Astrocyte of the cerebellum (primary cell): Measurements from ENCODE around the gene TRPM5.

Experiments used
- DNase-seq: peaks from one replicate; pipeline ENCODE4 v3.0.0-alpha.2; 2011; ENCODE audit warnings: low read depth
- H3K4me3 ChIP-seq: 2 replicates; pipeline ENCODE4 v1.5.1; 2011; ENCODE audit warnings: mild to moderate bottlenecking, low read depth, low read length, moderate library complexity
- in situ Hi-C: cut with HindIII; loops from 2 replicates; pipeline ENCODE4 v1.10.0; 2017; ENCODE audit warnings: low sequenced_read_pairs
- TF ChIP-seq, protein P1 (sequence below): IDR thresholded peaks from 2 replicates; pipeline ENCODE4 v1.5.1; 2012; ENCODE audit warnings: low read length, low read depth, moderate library complexity, mild to moderate bottlenecking; ENCODE audit errors: missing control alignments

The TRPM5 gene

DNA sequence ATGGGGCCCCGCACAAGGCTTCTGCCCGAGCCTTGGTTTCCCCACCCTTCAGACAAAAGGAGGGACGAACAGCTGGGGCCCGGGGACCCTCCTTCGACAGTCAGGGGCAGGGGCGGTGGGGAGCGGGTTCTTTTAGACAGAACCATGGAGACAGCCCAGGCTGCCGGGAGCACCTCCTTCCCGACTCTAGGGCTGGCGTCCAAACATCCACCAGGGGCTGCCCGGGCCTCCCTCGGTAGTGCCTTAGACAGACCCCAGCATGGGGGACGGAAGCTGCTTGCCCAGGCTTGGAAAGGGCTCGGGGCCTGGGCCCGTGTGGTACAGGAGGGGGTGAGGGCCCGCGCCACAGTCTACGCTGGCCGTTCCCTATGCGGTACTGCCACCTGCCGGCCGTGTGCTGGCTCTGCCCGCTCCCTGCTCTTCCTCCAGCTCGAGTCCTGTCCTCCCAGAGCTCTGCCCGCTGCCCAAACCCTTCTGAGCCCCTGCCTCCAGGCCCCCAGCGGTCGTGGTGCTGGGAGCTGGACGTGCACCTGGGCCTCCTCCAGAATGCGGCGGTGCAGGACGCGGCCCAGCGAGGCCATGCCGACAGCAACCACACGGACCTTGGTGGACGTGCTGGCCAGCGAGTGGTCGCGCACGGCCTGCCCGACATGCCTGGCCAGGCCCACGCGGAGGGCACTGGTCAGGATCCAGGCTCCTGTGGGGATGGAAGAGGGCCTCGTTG lies 23.6 kb downstream of the TRPM5 start:
- in situ Hi-C loops, result no loop called here
- peak; percentile 26 for DNase-seq
- no peak overlapping the region for H3K4me3 ChIP-seq
- TF ChIP-seq, protein P1, sequence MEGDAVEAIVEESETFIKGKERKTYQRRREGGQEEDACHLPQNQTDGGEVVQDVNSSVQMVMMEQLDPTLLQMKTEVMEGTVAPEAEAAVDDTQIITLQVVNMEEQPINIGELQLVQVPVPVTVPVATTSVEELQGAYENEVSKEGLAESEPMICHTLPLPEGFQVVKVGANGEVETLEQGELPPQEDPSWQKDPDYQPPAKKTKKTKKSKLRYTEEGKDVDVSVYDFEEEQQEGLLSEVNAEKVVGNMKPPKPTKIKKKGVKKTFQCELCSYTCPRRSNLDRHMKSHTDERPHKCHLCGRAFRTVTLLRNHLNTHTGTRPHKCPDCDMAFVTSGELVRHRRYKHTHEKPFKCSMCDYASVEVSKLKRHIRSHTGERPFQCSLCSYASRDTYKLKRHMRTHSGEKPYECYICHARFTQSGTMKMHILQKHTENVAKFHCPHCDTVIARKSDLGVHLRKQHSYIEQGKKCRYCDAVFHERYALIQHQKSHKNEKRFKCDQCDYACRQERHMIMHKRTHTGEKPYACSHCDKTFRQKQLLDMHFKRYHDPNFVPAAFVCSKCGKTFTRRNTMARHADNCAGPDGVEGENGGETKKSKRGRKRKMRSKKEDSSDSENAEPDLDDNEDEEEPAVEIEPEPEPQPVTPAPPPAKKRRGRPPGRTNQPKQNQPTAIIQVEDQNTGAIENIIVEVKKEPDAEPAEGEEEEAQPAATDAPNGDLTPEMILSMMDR, result peak; percentile 86

DNA sequence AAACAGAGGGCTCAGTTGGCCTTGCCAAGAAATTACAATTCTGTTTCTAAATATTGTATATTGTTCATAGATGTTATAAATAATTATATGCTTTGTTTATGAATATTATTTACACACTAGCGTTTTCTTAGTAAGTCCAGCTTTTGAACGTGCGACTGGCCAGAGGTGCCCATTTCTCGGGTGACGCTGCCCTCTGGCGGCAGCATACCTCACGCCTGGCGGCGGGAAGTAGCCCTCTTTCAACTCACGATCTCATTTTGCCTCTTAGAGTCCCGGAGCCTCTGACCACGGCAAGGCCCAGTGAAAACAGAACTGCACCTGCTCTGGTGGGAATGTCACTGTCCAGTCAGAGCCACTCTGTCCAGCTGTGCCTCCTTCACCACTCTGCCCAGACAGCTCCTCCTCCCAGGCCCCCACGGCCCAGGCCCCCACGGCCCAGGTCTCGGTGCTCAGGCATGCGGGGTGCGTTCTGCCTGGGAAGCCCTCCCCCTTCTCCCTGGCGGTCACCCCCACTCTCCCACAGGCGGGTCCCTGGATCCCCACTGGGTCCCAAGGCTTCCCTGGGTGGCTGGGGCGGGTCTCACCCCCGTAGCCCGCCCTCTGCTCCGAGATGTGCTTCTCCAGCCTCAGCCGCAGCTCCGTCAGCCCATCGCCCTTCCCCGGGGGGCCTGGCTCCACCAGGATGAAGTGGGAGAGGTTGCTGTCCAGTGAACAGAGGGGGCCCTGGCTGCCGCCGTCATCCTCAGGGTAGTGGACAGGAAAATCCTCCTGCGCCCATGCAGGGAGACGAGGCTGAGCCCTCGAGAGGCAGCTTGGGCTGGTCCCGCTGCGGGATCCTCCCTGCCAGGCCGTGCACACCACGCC lies 24.4 kb downstream of the TRPM5 start:
- peak; percentile 49 for DNase-seq
- no peak overlapping the region for H3K4me3 ChIP-seq
- TF ChIP-seq, protein P1, result peak; percentile 88
- in situ Hi-C loops, result no loop called here

DNA sequence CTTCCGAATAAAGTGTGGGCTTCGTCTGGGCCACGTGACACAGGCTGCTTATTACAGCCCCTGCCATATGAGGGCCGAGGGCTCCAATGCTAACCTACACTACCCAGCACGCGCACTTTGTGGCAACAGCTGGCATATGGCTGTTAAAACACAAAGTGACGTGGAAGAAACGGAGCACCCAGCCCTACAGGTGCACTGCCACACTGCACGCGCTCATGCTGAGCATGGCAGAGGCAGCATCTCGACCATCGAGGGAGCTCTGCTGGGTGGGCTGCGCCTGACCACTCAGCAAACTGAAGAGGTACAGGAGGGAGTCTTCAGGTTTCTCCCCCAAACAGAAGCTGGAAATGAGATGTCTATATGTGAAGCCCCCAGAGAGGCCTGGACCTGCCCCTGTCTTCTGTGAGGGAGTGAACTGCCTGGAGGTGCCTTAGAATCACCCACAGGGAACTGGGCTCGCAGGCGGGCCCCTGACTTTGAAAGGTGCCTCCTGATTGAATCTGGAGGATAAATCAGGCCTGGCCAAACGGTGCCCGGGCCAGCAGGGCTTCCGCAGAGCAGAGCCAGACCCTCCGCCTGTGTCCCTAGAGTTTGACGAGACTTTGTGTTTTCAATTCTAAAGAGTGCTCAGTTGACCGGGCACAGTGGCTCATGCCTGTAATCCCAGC lies 25.5 kb downstream of the TRPM5 start:
- in situ Hi-C loops, result no loop called here
- no peak for DNase-seq
- TF ChIP-seq, protein P1, result no peak
- H3K4me3 ChIP-seq, result no peak overlapping the region

DNA sequence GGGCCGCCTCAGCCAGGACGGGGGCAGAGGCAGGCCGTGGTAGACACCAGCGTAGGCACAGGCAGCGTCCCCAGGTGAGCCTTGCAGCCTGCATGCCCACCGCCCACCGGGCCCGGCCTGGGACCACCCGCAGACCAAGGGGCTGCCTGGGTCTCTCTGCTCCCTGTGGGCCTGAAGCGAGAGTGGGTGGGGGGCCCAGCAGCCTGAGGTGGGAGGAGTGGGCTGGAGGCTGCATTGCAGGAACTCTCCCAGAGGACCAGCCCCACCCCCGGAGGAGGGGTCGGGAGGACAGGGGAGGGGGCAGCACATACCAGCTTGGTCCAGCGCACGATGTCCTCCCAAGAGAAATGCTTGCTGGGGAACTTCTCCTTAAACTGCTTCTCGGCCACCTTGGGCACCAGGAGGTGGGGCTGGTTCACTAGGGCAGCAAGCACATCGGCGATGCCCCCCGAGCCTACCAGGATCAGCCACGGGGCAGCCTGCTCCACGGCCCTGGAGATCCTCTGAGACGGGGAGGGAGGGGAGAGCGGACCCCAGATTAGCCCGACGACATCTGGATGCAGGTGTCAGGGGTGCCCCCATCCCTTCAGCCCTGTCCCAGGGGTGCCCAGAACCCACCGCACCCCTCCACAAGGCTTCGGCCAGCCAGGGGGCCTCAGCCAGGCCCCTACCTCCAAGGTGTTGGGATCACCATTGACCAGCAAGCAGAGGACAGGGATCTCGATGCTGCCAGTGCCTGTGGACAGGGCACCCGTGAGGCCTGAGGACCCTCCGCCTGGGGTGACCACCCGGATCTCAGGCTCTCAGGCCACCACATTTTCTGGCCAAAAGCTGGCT lies 26.2 kb downstream of the TRPM5 start:
- TF ChIP-seq, protein P1, result no peak
- DNase-seq, result no peak
- in situ Hi-C loops, result no loop called here
- no peak overlapping the region for H3K4me3 ChIP-seq

DNA sequence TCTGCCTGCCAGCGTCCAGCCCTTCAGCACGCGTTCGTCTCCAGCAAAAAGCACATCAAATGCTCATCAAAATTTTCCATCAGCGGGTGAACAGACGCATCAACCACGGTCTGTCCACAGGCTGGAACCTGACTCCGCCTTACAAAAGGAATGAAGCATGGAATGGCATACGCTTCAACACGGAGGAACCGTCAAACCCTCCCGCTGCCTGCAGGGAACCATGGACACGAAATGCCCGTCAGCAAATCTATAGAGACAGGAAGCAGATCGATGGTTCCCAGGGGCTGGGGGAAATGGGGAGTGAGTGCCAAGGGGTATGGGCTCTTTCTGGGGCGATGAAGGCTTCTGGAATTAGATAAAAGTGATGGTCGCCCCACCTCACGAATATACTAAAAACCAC lies 27.5 kb downstream of the TRPM5 start:
- no peak overlapping the region for H3K4me3 ChIP-seq
- no peak for DNase-seq
- TF ChIP-seq, protein P1, result no peak
- in situ Hi-C loops, result no loop called here
